ENCODE results near the gene C11orf68. TPM values are rescaled to one million over a fixed set of nuclear protein-coding genes. Genes with fewer than 3 reads are reported as not detected.
"Not testable (repeated sequence)": the region's sequence is repeated elsewhere in the genome, so short reads cannot be mapped to it uniquely, and the experiment has no call there.

The C11orf68 gene
- total RNA-seq, result 28.9 TPM

DNA sequence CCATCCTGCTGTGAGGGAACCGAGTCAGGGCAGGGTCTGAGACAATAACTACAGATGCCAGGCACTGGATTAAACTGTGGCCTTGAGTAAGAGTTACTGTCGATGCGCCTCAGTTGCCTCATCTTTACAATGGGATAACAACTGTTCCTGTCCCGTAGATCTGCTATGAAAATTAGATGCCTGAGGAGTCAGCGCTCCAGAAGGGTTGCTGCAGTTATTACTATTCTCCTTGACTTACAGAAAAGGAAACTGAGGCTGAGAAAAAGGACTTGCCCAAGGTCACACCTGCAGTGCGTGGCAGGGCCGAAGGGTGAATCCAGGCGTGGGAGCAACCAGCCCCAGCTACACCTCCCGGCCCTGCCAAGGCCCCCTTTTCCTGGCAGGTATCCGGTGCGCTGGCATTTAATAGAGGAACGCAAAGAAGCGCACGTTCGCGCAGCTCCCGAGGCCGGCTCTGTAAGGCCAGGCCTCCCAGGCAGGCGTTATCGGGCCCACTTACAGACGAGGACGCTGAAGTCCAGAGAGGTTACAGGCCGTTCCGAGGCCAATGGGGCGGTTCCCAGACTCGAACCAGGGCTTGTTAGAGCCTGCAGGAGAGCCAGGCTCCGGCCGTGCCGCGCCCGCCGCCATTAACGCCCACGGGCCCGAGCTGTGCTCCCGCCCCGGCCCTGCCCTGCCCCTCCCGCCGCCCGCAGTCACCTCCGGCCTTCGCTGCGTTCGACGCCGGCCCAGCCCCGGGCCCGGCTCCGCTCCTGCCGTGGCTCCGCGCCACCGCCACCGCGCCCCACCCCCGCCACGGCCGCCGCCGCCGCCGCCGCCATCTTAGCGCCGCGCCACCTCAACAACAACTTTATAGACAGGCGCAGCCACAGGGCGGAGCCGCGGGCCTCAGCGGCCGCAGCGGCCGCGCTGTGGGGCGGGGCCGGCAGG, at the start of gene C11orf68:
C11orf68 (minus strand) TSS at position 852 of the 930 bp plus-strand sequence; CDS start at position 821, 31 bp downstream.
- DNase-seq (ENCODE audit: low spot score), result peak; percentile 69

DNA sequence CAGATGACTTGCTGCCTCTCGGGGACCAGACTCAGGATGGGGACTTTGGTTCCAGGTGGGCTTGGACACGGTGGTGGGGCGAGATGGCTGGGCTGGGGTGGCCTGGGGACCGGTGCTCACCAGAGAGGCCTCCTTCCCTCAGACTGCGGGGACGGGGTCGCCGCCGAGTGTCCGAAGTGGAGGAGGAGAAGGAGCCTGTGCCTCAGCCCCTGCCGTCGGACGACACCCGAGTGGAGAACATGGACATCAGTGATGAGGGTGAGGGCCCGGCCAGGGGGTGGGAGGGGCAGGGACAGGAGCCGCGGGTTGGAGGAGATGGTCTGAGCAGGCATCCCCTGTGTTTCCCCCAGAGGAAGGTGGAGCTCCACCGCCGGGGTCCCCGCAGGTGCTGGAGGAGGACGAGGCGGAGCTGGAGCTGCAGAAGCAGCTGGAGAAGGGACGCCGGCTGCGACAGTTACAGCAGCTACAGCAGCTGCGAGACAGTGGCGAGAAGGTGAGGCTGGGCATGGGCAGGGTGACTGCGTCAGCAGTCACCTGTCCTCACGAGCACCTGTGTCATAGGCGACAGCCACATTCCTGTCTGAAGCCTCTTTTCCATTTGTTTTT, 48.6 kb upstream of the C11orf68 start:
- no peak for DNase-seq (ENCODE audit: low spot score)

DNA sequence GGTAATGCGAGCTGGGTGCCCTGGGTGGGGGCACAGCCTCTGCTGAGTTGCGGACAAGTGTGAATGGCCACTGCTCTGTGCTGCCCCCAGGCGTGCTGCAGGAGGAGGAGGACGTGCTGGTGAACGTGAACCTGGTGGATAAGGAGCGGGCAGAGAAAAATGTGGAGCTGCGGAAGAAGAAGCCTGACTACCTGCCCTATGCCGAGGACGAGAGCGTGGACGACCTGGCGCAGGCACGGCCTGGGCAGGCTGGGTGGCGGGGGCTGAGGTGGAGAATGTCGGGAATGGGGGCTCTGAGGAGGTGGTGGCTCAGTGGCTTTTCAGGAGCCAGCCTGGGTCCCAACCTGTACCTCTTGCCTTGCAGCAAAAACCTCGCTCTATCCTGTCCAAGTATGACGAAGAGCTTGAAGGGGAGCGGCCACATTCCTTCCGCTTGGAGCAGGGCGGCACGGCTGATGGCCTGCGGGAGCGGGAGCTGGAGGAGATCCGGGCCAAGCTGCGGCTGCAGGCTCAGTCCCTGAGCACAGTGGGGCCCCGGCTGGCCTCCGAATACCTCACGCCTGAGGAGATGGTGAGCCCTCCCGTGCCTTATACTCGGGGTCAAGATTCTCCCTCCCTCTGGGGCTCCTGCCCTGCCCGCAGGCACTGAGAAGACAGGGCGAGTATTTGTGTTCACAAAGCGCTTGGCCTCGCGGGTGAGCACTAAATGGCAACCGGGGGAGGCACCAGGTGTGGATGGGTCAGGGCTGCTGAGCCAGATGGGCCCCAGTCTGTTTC, 47.3 kb upstream of the C11orf68 start:
- DNase-seq (ENCODE audit: low spot score), result no peak

DNA sequence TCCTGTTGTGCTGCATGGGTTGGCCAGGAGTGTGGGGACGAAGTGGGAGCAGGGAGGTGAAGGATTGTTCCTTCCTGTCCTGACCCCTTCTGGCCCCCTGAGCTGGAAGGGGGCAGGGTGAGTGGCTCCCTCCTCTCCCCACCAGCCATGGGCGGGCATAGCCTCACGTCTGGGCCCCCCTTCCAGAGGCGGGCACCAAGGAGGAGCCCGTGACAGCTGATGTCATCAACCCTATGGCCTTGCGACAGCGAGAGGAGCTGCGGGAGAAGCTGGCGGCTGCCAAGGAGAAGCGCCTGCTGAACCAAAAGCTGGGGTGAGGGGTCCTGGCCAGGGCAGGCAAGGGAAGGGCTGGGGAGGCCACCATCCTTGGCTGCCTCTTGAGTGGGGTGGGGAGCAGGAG, 46.0 kb upstream of the C11orf68 start:
- DNase-seq (ENCODE audit: low spot score), result no peak

DNA sequence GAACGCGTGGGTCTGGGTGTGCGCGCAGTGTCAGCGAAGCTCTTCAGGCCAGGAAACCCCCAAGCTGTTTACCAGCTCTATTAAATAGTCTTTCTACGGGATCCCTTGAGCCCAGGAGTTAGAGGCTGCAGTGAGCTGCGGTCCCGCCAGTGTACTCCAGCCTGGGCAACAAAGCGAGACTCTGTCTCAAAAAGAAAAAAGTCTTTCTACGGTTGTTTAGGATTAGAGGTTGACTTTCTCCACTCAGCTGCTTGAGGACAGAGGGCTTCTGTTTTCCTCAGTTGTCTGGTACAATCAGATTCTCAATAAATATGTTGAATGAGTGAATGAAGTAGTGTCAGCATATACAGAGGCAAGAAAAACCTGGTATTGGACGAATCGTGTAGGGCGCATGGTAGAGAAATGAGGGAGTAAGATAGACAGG, 43.3 kb upstream of the C11orf68 start:
- DNase-seq (ENCODE audit: low spot score), result no peak

DNA sequence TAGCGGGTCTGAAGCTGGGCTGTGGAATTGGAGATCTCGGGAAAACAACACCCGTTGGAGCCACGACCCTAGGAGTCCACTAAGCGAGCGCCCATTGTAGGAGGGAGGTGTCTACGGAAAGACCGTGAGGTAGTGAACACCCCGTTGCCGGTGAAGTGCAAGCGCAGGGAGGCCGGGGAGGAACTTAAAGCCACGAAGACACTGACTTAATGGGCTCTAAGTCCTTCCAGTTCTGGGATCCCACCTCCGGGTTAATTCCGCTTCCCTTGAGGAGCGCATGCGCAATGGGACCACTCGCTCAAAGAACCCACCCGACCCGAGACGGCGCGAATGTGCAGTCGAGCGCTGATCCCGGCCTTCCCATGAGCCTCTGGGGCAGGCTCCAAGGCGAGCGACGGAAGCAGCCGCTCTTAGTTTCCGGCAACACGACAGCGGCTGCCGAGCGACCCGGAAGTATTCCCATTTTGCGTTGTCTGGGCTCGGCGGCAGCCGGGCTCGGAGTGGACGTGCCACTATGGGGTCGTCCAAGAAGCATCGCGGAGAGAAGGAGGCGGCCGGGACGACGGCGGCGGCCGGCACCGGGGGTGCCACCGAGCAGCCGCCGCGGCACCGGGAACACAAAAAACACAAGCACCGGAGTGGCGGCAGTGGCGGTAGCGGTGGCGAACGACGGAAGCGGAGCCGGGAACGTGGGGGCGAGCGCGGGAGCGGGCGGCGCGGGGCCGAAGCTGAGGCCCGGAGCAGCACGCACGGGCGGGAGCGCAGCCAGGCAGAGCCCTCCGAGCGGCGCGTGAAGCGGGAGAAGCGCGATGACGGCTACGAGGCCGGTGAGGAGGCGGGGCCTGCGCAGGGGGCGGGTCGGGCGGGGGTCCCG, 42.6 kb upstream of the C11orf68 start, which contains the start of gene SART1:
SART1 (plus strand) TSS at position 468 of the 874 bp plus-strand sequence; CDS start at position 515, 47 bp downstream.
- DNase-seq (ENCODE audit: low spot score), result peak; percentile 97

DNA sequence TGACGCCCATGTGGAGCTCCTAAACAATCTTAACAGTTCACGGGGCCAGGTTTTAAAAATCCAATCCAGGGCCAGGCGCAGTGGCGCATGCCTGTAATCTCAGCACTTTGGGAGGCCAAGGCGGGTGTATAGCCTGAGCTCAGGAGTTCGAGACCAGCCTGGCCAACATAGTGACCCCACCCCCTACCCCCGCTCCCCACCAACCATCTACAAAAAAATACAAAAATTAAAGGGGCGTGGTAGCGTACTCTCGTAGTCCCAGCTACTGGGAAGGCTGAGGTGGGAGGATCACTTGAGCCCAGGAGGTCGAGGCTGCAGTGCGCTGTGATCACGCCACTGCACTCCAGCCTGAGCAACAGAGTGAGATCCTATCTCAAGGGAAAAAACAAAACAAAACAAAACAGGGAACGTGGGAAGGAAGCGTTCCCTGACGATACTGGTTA, 42.0 kb upstream of the C11orf68 start:
- DNase-seq (ENCODE audit: low spot score), result no peak

DNA sequence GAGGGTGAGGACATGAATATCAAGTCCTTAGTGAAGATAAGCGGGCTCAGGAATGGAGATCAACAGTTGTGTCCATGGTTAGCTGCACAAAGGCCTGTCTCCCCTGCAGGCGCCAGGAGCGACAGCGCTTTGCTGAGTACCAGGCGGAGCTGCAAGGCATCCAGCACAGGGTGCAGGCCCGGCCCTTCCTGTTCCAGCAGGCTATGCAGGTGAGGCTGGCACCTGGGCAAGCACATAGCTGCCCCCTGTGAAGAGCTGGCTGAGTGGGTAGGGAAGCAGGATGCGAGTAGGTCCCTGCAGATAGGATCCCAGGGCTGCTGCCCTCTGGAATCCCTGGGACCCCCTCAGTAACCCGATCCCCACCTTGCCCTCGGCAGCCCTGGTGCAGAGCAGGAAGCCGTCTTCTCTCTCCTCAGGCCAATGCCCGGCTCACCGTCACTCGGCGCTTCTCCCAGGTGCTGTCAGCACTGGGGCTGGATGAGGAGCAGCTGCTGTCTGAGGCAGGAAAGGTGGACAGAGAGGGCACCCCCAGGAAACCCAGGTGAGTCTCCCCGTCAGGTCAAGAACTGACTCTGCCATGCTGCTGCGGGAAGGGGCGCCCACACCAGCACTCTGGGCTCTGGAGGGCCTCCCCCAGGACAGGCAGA, 40.0 kb upstream of the C11orf68 start:
- no peak for DNase-seq (ENCODE audit: low spot score)

DNA sequence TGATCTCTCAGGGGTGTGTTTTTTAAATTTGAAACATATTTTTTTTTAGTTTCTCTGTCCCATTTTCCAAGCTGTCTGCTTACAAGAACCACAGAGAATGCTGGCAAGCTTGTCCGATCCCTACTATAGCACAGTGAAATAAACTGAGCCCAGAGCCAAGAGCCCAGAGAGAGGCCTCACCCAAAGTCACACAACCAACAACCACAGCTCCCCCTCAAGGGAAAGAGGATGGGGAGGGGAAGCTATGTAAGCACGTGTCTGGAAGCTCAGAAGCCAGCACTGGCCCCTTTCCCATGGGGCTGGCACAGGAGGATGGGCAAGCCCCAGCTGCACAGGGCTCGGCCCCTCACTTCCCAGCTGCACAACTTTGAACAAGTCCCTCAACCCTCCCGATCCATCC, 39.4 kb upstream of the C11orf68 start:
- DNase-seq (ENCODE audit: low spot score), result no peak

DNA sequence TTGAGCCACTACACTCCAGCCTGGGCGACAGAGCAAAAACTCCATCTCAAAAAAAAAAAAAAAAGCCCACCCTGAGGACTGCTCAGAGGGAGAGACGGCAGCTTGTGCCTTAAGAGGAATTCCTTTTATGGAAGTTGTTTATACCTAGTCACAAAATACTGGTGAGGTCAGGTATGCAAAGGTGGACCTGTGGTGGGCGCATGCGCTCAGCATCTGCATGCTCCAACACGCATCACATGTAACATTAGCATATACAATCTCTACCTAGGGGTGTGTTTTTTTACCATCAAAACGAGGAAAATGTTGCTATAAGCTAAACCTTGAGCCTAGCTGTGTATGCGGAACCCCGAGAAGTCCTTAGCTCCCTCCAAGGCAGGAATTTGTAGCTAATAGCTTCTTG, 35.9 kb upstream of the C11orf68 start:
- no peak for DNase-seq (ENCODE audit: low spot score)

DNA sequence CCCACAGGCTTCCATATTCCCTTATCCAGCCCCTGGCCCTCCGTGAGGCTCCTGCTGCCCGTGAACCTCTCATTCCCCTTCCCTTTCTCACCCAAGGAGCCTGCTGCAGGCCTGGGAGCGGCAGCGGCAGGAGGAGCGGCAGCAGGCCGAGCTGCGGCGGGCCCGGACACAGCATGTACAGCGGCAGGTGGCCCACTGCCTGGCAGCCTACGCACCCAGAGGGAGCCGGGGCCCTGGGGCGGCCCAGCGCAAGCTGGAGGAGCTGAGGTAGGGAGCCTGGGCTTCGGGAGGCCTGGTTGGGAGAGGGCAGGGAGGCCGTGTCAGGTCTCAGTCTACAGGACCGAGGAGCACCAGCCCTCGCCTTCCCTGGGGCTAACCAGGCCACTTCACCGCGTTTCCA, 34.6 kb upstream of the C11orf68 start:
- DNase-seq (ENCODE audit: low spot score), result no peak

DNA sequence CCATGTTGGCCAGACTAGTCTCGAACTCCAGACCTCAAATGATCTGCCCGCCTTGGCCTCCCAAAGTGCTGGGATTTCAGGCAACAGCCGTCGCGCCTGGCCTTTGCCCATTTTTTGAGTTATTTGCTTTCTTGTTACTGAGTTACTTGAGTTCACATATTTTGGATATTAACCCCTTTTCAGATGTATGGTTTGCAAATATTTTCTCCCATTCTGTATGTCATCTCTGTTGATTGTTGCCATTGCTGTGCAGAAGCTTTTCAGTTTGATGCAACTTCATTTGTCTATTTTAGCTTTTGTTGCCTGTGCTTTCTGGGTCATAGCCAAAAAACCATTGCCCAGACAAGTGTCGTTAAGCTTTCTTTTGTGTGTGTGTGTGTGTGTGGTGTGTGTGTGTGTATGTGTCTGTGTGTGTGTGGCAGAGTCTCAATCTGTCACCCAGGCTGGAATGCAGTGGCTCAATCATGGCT, 33.2 kb upstream of the C11orf68 start:
- DNase-seq (ENCODE audit: low spot score), result no peak

DNA sequence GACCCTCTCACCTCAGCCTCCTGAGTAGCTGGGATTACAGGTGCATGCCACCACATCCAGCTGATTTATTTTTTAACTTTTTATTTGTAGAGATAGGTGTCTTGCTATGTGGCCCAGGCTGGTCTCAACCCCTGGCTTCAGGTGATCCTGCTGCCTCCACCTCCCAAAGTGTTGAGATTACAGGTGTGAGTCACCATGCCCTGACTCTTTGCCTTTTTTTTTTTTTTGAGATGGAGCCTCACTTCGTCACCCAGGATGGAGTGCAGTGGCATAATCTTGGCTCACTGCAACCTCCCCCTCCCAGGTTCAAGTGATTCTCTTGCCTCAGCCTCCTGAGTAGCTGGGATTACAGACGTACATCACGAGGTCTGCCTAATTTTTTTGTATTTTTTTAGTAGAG, 32.8 kb upstream of the C11orf68 start:
- DNase-seq (ENCODE audit: low spot score), result not testable (repeated sequence)

DNA sequence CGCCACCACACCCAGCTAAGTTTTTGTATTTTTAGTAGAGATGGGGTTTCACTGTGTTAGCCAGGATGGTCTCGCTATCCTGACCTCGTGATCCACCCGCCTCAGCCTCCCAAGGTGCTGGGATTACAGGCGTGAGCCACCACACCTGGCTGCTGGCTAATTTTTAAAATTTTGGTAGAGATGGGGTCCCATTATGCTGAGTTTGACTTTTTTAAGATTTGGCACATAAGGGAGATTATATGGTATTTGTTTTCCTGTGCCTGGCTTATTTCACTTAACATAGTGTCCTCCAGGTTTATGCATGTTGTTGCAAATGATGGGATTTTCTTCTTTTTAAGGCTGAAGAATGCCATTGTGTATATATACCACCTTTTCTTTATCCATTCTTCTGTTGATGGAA, 31.8 kb upstream of the C11orf68 start:
- DNase-seq (ENCODE audit: low spot score), result not testable (repeated sequence)

DNA sequence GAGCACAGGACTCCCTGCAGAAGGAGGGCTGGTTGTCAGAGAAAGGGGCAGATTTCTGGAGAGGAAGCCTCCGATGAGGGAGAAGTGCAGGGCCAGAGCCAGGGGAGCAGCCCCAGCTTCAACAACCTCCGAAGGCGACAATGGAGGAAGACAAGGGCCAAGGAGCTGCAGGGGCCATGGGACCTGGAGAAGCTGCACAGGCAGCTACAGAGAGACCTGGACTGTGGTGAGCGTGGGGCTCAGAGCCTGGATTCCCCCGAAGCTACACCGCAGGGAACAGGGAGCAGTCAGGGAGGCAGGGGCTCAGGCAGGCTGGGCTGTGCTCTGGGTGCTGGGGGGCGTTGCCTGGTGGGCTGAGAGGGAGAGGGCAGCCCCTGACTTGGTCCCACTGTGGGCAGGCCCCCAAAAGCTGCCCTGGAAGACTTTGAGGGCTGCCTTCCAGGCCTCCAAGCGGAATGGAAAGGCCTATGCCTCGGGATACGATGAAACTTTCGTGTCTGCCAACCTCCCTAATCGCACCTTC, 28.8 kb upstream of the C11orf68 start:
- no peak for DNase-seq (ENCODE audit: low spot score)

DNA sequence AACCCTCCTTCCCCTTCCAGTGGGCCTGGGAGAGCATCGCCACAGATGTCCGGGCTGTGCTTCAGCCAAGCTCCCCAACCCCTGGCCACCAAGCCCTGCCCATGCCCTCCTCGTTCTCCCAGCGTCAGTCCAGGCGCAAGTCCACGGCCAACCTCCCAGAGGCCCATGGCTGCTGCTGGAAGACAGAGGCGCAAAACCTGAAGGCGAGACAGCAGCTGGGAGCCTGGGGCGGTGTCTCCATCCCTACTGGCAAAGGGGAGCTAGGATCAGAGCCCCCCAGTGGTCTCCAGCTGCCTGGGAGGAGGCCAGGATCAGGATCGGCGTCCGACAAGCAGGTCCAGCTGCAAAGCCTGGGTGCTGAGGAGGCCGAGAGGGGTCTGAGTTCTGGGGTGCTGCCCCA, 28.3 kb upstream of the C11orf68 start:
- no peak for DNase-seq (ENCODE audit: low spot score)

DNA sequence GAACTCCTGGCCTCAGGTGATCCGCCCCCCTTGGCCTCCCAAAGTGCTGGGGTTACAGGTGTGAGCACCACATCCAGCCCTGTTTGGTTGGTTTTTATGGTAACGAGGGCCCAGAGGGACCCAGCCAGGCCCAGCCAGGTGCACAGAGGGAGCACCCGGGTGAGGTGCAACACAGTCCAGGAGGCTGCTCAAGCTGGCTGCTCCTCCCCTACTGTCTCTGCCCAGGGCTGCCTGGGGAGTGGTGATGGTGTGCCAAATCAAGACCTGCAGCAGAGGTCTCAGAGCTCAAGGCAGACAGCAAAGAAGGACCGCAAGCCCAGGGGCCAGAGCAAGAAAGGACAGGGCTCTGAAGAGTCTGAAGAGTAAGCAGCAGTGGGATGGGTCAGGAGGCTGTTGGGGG, 27.8 kb upstream of the C11orf68 start:
- no peak for DNase-seq (ENCODE audit: low spot score)

DNA sequence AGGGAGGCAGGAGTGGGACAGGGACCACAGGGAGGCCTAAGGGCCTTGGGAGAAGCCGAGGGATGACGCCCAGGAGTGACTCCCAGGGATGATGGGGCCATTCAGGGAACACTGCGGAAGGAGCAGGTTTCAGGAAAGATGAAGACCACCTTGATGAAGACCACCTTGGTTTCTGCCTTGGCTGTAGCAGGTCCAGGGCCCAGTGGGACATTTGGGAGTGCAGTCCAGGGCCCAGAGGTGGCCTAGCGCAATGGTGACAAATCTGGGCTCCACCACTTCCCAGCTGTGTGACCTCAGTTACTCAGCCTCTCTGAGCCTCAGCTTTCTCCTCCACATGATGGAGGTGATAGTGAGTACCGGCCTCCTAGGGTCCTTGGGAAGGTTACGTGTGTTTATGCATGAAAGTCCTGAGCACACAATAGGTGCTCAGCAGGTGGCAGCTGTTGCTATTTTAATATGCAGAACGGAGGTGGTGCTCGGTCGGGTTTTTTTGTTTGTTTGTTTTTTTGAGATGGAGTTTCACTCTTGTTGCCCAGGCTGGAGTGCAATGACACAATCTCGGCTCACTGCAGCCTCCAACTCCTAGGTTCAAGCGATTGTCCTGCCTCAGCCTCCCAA, 27.2 kb upstream of the C11orf68 start:
- DNase-seq (ENCODE audit: low spot score), result no peak

DNA sequence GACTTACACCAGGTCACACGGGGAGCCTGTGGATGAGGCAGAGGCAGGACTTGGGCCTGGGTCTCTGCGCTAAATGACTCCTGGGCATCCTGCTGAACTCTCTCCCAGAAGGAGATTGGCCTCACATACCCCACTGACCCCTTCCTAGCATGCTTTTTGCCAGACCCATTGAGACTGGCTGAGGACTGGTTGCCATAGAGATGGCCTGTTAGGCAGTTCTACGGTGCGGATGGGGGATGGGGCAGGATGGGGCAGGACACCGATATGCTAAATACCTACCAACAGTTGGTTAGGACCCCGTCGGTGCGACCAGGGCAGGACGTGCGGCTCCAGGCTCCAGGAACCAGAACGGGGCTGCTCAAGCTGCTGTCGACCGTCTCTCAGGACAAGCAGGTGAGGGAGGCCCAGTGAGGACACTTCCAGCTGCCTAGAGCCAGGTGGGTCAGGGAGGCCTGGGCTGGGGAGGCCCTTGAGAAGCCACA, 26.6 kb upstream of the C11orf68 start, which contains the start of gene TSGA10IP:
TSGA10IP (plus strand) TSS at position 51 of the 482 bp plus-strand sequence; CDS start at position 247, 196 bp downstream.
- no peak for DNase-seq (ENCODE audit: low spot score)

All from ureter (tissue), 1 donor.